IMR-90 (cell line): ENCODE measurements around the gene MMP8. TPM values are rescaled to one million over a fixed set of nuclear protein-coding genes. Genes with fewer than 3 reads are reported as not detected.

Experiments
- ATAC-seq: fragments of 200-7000 bp; cut with Tn5 transposase; 2 replicates; pipeline ENCODE4 v1.9.1; 2020; ENCODE audit warnings: low read depth, mild to moderate bottlenecking, moderate library complexity
- BruUV-seq: library from RNA; stranded (reverse); fragments of 400-500 nt; replicated peaks from 2 replicates; lab custom pipeline; 2021; lab: Mats Ljungman, UMichigan
- CTCF ChIA-PET: fragments of 300-600 bp; formaldehyde crosslinking; extraction: SDS; loops from one replicate; lab custom pipeline; 2021; ENCODE audit warnings: antibody characterized with exemption; lab: Yijun Ruan, JAX
- POLR2A ChIA-PET: fragments of 300-600 bp; sonication (Branson Sonifier 250); formaldehyde crosslinking; loops from one replicate; lab custom pipeline; 2022; ENCODE audit warnings: antibody characterized with exemption; ENCODE audit not compliant: unreplicated experiment; lab: Charles Lee
- DNase-seq: peaks from one replicate; pipeline ENCODE4 v3.0.0; 2013
- H2AFZ ChIP-seq: replicated peaks from 2 replicates; pipeline ENCODE3; 2013; ENCODE audit warnings: low read length, mild to moderate bottlenecking; ENCODE audit not compliant: poor library complexity
- H2AK5ac ChIP-seq: 2 replicates; pipeline ENCODE4 v1.6.1; 2013; ENCODE audit warnings: low read depth, low read length, inconsistent platforms
- H2AK9ac ChIP-seq: replicated peaks from 2 replicates; pipeline ENCODE3; 2013; ENCODE audit warnings: mild to moderate bottlenecking, low read depth, low read length, moderate library complexity; ENCODE audit not compliant: poor library complexity
- H2BK120ac ChIP-seq: 2 replicates; pipeline ENCODE4 v1.6.1; 2013; ENCODE audit warnings: low read depth, low read length, inconsistent platforms
- H2BK15ac ChIP-seq: 3 replicates; pipeline ENCODE4 v1.6.1; 2013; ENCODE audit warnings: low read depth, low read length, inconsistent platforms
- H2BK20ac ChIP-seq: 2 replicates; pipeline ENCODE4 v1.6.1; 2013; ENCODE audit warnings: low read depth, mild to moderate bottlenecking, inconsistent platforms, low read length, moderate library complexity
- H2BK5ac ChIP-seq: 2 replicates; pipeline ENCODE4 v1.6.1; 2013; ENCODE audit warnings: mild to moderate bottlenecking, low read depth, low read length, inconsistent platforms; ENCODE audit not compliant: poor library complexity, severe bottlenecking
- H3K14ac ChIP-seq: replicated peaks from 2 replicates; pipeline ENCODE4 v1.6.1; 2013; ENCODE audit warnings: low read depth, low read length, inconsistent platforms
- H3K18ac ChIP-seq: 2 replicates; pipeline ENCODE4 v1.6.1; 2013; ENCODE audit warnings: low read depth, low read length, control low read depth
- H3K23ac ChIP-seq: 2 replicates; pipeline ENCODE4 v1.6.1; 2013; ENCODE audit warnings: low read depth, low read length, inconsistent platforms
- H3K27ac ChIP-seq: 2 replicates; pipeline ENCODE4 v1.5.1; 2013; ENCODE audit warnings: mild to moderate bottlenecking, control low read depth, low read length; ENCODE audit not compliant: insufficient read depth
- H3K27me3 ChIP-seq: 2 replicates; pipeline ENCODE4 v1.6.1; 2013; ENCODE audit warnings: low read length; ENCODE audit not compliant: control insufficient read depth, insufficient read depth
- H3K36me3 ChIP-seq: 2 replicates; pipeline ENCODE4 v1.6.1; 2013; ENCODE audit warnings: low read length, mixed read lengths; ENCODE audit not compliant: control insufficient read depth, insufficient read depth
- H3K4ac ChIP-seq: 2 replicates; pipeline ENCODE4 v1.6.1; 2013; ENCODE audit warnings: low read depth, low read length, inconsistent platforms
- H3K4me1 ChIP-seq: 2 replicates; pipeline ENCODE4 v1.6.1; 2013; ENCODE audit warnings: low read length, mixed read lengths; ENCODE audit not compliant: control insufficient read depth, insufficient read depth
- H3K4me2 ChIP-seq: 2 replicates; pipeline ENCODE4 v1.6.1; 2013; ENCODE audit warnings: low read depth, mild to moderate bottlenecking, control low read depth, low read length, moderate library complexity
- H3K4me3 ChIP-seq: 2 replicates; pipeline ENCODE4 v1.5.1; 2013; ENCODE audit warnings: low read depth, mild to moderate bottlenecking, control low read depth, low read length, moderate library complexity; ENCODE audit not compliant: insufficient read depth
- H3K56ac ChIP-seq: 2 replicates; pipeline ENCODE4 v1.6.1; 2013; ENCODE audit warnings: low read length, inconsistent platforms; ENCODE audit not compliant: insufficient read depth; ENCODE audit errors: extremely low read depth
- H3K79me1 ChIP-seq, 2 experiments: 2 replicates each; pipeline ENCODE4 v1.6.1; 2013; ENCODE audit warnings: low read length in 2 of 2, inconsistent platforms in 1 of 2, low read depth in 1 of 2
- H3K9ac ChIP-seq: 2 replicates; pipeline ENCODE4 v1.6.1; 2013; ENCODE audit warnings: low read depth, low read length, control low read depth
- H3K9me1 ChIP-seq: 2 replicates; pipeline ENCODE4 v1.6.1; 2013; ENCODE audit warnings: low read length, inconsistent platforms; ENCODE audit not compliant: insufficient read depth
- H3K9me3 ChIP-seq: 2 replicates; pipeline ENCODE4 v1.6.1; 2013; ENCODE audit warnings: low read length; ENCODE audit not compliant: control insufficient read depth, insufficient read depth
- H4K20me1 ChIP-seq: 2 replicates; pipeline ENCODE4 v1.6.1; 2013; ENCODE audit warnings: low read length, inconsistent platforms; ENCODE audit not compliant: insufficient read depth
- H4K5ac ChIP-seq: 2 replicates; pipeline ENCODE4 v1.6.1; 2013; ENCODE audit warnings: mild to moderate bottlenecking, low read depth, low read length, control low read depth
- H4K8ac ChIP-seq, 2 experiments: 2 replicates each; pipeline ENCODE4 v1.6.1; 2013; ENCODE audit warnings: low read depth in 2 of 2, low read length in 2 of 2, control low read depth in 1 of 2, inconsistent platforms in 1 of 2
- H4K91ac ChIP-seq: 2 replicates; pipeline ENCODE4 v1.6.1; 2013; ENCODE audit warnings: low read depth, low read length, inconsistent platforms; ENCODE audit not compliant: insufficient read depth
- BHLHE40 ChIP-seq: fragments of 150-350 bp; IDR thresholded peaks from 2 replicates; pipeline ENCODE4 v1.6.1; 2016; ENCODE audit warnings: mild to moderate bottlenecking, low read depth, low read length
- CEBPB ChIP-seq: IDR thresholded peaks from 2 replicates; pipeline ENCODE4 v1.6.1; 2012; ENCODE audit warnings: low read depth, low read length, improper control_type of control experiment
- CHD1 ChIP-seq: IDR thresholded peaks from 2 replicates; pipeline ENCODE4 v1.6.1; 2012; ENCODE audit warnings: low read depth, low read length, improper control_type of control experiment
- FOS ChIP-seq: fragments of 150-350 bp; IDR thresholded peaks from 2 replicates; pipeline ENCODE4 v1.6.1; 2016; ENCODE audit warnings: low read depth, low read length
- MAFK ChIP-seq: IDR thresholded peaks from 2 replicates; pipeline ENCODE4 v1.6.1; 2012; ENCODE audit warnings: low read depth, low read length, improper control_type of control experiment
- MAZ ChIP-seq: IDR thresholded peaks from 2 replicates; pipeline ENCODE4 v1.6.1; 2012; ENCODE audit warnings: low read depth, mild to moderate bottlenecking, low read length, improper control_type of control experiment, moderate library complexity, borderline replicate concordance
- MXI1 ChIP-seq: IDR thresholded peaks from 2 replicates; pipeline ENCODE4 v1.6.1; 2012; ENCODE audit warnings: low read depth, mild to moderate bottlenecking, low read length, moderate library complexity, borderline replicate concordance
- NFE2L2 ChIP-seq: fragments of 150-350 bp; IDR thresholded peaks from 2 replicates; pipeline ENCODE4 v1.6.1; 2016; ENCODE audit warnings: low read depth, mild to moderate bottlenecking, low read length
- POLR2A ChIP-seq: IDR thresholded peaks from 2 replicates; pipeline ENCODE4 v1.6.1; 2012; ENCODE audit warnings: mild to moderate bottlenecking, low read depth, low read length
- RAD21 ChIP-seq: IDR thresholded peaks from 2 replicates; pipeline ENCODE4 v1.6.1; 2012; ENCODE audit warnings: low read length, improper control_type of control experiment
- RCOR1 ChIP-seq: IDR thresholded peaks from 2 replicates; pipeline ENCODE4 v1.6.1; 2012; ENCODE audit warnings: mild to moderate bottlenecking, low read length, improper control_type of control experiment; ENCODE audit not compliant: insufficient replicate concordance
- RFX5 ChIP-seq: IDR thresholded peaks from 2 replicates; pipeline ENCODE4 v1.8.0; 2012; ENCODE audit warnings: low read depth, mild to moderate bottlenecking, low read length, moderate library complexity
- SMC3 ChIP-seq: fragments of 150-350 bp; IDR thresholded peaks from 2 replicates; pipeline ENCODE4 v1.6.1; 2016; ENCODE audit warnings: low read depth, mild to moderate bottlenecking, antibody characterized with exemption, low read length, moderate library complexity
- USF2 ChIP-seq: fragments of 150-350 bp; IDR thresholded peaks from 2 replicates; pipeline ENCODE4 v1.6.1; 2017; ENCODE audit warnings: mild to moderate bottlenecking, antibody characterized with exemption, low read length, low read depth
- WGBS, 2 experiments: methylation state at CpG; one replicate each; pipeline versions ENCODE4 v1.1.5 to v1.1.7; 2013; ENCODE audit warnings: missing lambda C conversion rate in 2 of 2; ENCODE audit not compliant: insufficient read length in 1 of 2; ENCODE audit errors: extremely low coverage in 2 of 2; 5-methylcytosine and 5-hydroxymethylcytosine counted together
- dilution Hi-C: fragments of 300-500 bp; cut with HindIII; formaldehyde crosslinking; loops from one replicate; pipeline ENCODE4 v1.14.3; 2018; ENCODE audit warnings: low sequenced_read_pairs; ENCODE audit not compliant: unreplicated experiment
- in situ Hi-C: fragments of 300-500 bp; cut with MboI; formaldehyde crosslinking; loops from 3 replicates; pipeline ENCODE4 v1.14.3; 2019; ENCODE audit warnings: low sequenced_read_pairs, inconsistent platforms, mixed read lengths
- intact Hi-C: fragments of 100-400 bp; cut with micrococcal nuclease; formaldehyde crosslinking; loops from 2 replicates; pipeline ENCODE4 v1.10.0; 2022
- polyA plus RNA-seq, 3 experiments: library from polyadenylated mRNA; depleted of rRNA; stranded (reverse); fragments of >200 nt; gene quantifications; 2 replicates each; pipeline ENCODE4 v1.2.3, GENCODE V29; 2012; ENCODE audit warnings: low replicate concordance in 1 of 3
- total RNA-seq: library from RNA; depleted of rRNA; stranded (reverse); fragments of >200 nt; gene quantifications from 2 replicates; pipeline ENCODE4 v1.2.3, GENCODE V29; 2012
- TF ChIP-seq, protein P1 (sequence below): conservative IDR thresholded peaks from 2 replicates; pipeline ENCODE4 v1.5.1; 2012; ENCODE audit warnings: mild to moderate bottlenecking, low read depth, low read length, improper control_type of control experiment
- TF ChIP-seq, protein P2 (sequence below): fragments of 150-350 bp; IDR thresholded peaks from 2 replicates; pipeline ENCODE4 v1.6.1; 2016; ENCODE audit warnings: low read depth, mild to moderate bottlenecking, low read length, moderate library complexity, borderline replicate concordance

Gene MMP8
- total and polyA plus RNA-seq, 2 of the 4 experiments (the other 2 are of a cell fraction): 0.05 to 0.18 TPM

GRCh38 chr11:102712137-102712536, 12.6 kb downstream of the MMP8 start:
- Histone ChIP-seq H2AK5ac (no peak overlapping the region), H3K14ac (no peak overlapping the region), H2BK120ac (no peak overlapping the region), H2AFZ (no peak overlapping the region), H3K9me3 (no peaks in the 10 kb centered on the region), H4K91ac (no peak overlapping the region), H3K36me3 (no peaks in the 10 kb centered on the region), H3K27me3 (peaks cover 17% of the 10 kb centered on the region), H4K8ac (no peak overlapping the region), H2BK5ac (no peak overlapping the region), H3K23ac (no peak overlapping the region), H3K4me2 (no peak overlapping the region), H4K5ac (no peak overlapping the region), H3K79me1 (no peaks in the 10 kb centered on the region), H3K9ac (no peak overlapping the region), H4K20me1 (no peaks in the 10 kb centered on the region), H3K18ac (no peak overlapping the region), H3K9me1 (peaks cover 3% of the 10 kb centered on the region; the same call in 1 of the 2 replicates), H3K4me1 (no peaks in the 10 kb centered on the region), H3K4me3 (no peak overlapping the region), H3K56ac (no peak overlapping the region), H3K27ac (no peak overlapping the region), H3K4ac (no peak overlapping the region), H2BK20ac (no peak overlapping the region), H2BK15ac (no peak overlapping the region), H2AK9ac (no peak overlapping the region)
- no peak for ATAC-seq
- no CpG with 5 or more reads among the region's 3 CpGs for WGBS, 2 experiments
- dilution Hi-C loops (no loop called here), in situ Hi-C loops (no loop called here), intact Hi-C loops (no loop called here)
- CTCF ChIA-PET: no interaction called here
- BruUV-seq: no TSS peak
- no peak for DNase-seq
- TF ChIP-seq RAD21 (no peak), CEBPB (no peak), POLR2A (no peak), MAFK (no peak), SMC3 (no peak), BHLHE40 (no peak), RFX5 (no peak), RCOR1 (no peak), FOS (no peak), NFE2L2 (no peak), USF2 (no peak), MAZ (no peak), CHD1 (no peak), MXI1 (no peak)
- TF ChIP-seq, protein P1, sequence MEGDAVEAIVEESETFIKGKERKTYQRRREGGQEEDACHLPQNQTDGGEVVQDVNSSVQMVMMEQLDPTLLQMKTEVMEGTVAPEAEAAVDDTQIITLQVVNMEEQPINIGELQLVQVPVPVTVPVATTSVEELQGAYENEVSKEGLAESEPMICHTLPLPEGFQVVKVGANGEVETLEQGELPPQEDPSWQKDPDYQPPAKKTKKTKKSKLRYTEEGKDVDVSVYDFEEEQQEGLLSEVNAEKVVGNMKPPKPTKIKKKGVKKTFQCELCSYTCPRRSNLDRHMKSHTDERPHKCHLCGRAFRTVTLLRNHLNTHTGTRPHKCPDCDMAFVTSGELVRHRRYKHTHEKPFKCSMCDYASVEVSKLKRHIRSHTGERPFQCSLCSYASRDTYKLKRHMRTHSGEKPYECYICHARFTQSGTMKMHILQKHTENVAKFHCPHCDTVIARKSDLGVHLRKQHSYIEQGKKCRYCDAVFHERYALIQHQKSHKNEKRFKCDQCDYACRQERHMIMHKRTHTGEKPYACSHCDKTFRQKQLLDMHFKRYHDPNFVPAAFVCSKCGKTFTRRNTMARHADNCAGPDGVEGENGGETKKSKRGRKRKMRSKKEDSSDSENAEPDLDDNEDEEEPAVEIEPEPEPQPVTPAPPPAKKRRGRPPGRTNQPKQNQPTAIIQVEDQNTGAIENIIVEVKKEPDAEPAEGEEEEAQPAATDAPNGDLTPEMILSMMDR: no peak
- TF ChIP-seq, protein P2, sequence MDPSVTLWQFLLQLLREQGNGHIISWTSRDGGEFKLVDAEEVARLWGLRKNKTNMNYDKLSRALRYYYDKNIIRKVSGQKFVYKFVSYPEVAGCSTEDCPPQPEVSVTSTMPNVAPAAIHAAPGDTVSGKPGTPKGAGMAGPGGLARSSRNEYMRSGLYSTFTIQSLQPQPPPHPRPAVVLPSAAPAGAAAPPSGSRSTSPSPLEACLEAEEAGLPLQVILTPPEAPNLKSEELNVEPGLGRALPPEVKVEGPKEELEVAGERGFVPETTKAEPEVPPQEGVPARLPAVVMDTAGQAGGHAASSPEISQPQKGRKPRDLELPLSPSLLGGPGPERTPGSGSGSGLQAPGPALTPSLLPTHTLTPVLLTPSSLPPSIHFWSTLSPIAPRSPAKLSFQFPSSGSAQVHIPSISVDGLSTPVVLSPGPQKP: no peak
- POLR2A ChIA-PET: no interaction called here
